CD14-positive monocyte (primary cell): ENCODE measurements around the gene IMMP2L. TPM values are rescaled to one million over a fixed set of nuclear protein-coding genes. Genes with fewer than 3 reads are reported as not detected.

Source experiments
- DNase-seq, 3 donors: peaks; one replicate each; pipeline ENCODE4 v3.0.0-alpha.2; 2011 to 2022
- H2AFZ ChIP-seq: 2 replicates; pipeline ENCODE4 v1.6.0; 2012; ENCODE audit warnings: mild to moderate bottlenecking, low read depth, low read length, inconsistent platforms; ENCODE audit not compliant: insufficient read depth, poor library complexity, severe bottlenecking
- H3K27ac ChIP-seq, 2 donors: 1 replicate in 1 of 2; 2 replicates in 1 of 2; pipeline ENCODE4 v1.5.1; 2012 to 2013; ENCODE audit warnings: low read length in 2 of 2, control low read depth in 1 of 2, inconsistent platforms in 1 of 2, low read depth in 1 of 2, mild to moderate bottlenecking in 1 of 2
- H3K27me3 ChIP-seq, 2 donors: one replicate each; pipeline versions ENCODE4 v1.6.0 to v1.6.1; 2011 to 2013; ENCODE audit warnings: low read length in 2 of 2; ENCODE audit not compliant: control insufficient read depth in 2 of 2, insufficient read depth in 2 of 2
- H3K36me3 ChIP-seq, 2 donors: replicated peaks in 1 of 2; 1 replicate in 1 of 2; 2 replicates in 1 of 2; pipeline versions ENCODE4 v1.5.1 to v1.6.1; 2012 to 2013; ENCODE audit warnings: low read length in 2 of 2, control low read depth in 1 of 2, inconsistent platforms in 1 of 2, mild to moderate bottlenecking in 1 of 2; ENCODE audit not compliant: insufficient read depth in 2 of 2, control insufficient read depth in 1 of 2
- H3K4me1 ChIP-seq, 2 donors: 1 replicate in 1 of 2; 2 replicates in 1 of 2; pipeline versions ENCODE4 v1.5.1 to v1.6.1; 2012 to 2013; ENCODE audit warnings: low read length in 2 of 2, control low read depth in 1 of 2, inconsistent platforms in 1 of 2, mild to moderate bottlenecking in 1 of 2, moderate library complexity in 1 of 2; ENCODE audit not compliant: insufficient read depth in 2 of 2, control insufficient read depth in 1 of 2
- H3K4me2 ChIP-seq: replicated peaks from 2 replicates; pipeline ENCODE3; 2012; ENCODE audit warnings: low read length, moderate library complexity, mild to moderate bottlenecking; ENCODE audit not compliant: poor library complexity, severe bottlenecking; ENCODE audit errors: extremely low read depth
- H3K4me3 ChIP-seq, 3 experiments: fragments of 200-600 bp in 1 of 3; sonication (generic) in 1 of 3; replicated peaks in 1 of 3; 1 replicate in 2 of 3; 2 replicates in 1 of 3; pipeline ENCODE4 v1.5.1; 2011 to 2013; ENCODE audit warnings: low read length in 3 of 3, mild to moderate bottlenecking in 3 of 3, control low read depth in 2 of 3, low read depth in 2 of 3, inconsistent platforms in 1 of 3, moderate library complexity in 1 of 3
- H3K79me2 ChIP-seq: 2 replicates; pipeline ENCODE4 v1.6.0; 2012; ENCODE audit warnings: mild to moderate bottlenecking, control low read depth, inconsistent platforms, low read length, moderate library complexity; ENCODE audit not compliant: insufficient read depth
- H3K9ac ChIP-seq: 2 replicates; pipeline ENCODE4 v1.6.0; 2017; ENCODE audit warnings: low read length, mild to moderate bottlenecking; ENCODE audit not compliant: insufficient read depth, poor library complexity, severe bottlenecking
- H3K9me3 ChIP-seq, 2 donors: replicated peaks in 1 of 2; 1 replicate in 1 of 2; 2 replicates in 1 of 2; pipeline versions ENCODE4 v1.5.1 to v1.6.1; 2012 to 2013; ENCODE audit warnings: low read length in 2 of 2, control low read depth in 1 of 2; ENCODE audit not compliant: control insufficient read depth in 1 of 2, insufficient read depth in 1 of 2
- H4K20me1 ChIP-seq: 2 replicates; pipeline ENCODE4 v1.6.0; 2012; ENCODE audit warnings: mild to moderate bottlenecking, low read length, control low read depth, moderate library complexity; ENCODE audit not compliant: insufficient read depth
- H3K27ac Mint-ChIP-seq, 7 donors: one replicate each; pipeline ENCODE4 v1.8.0; 2020; ENCODE audit warnings: mild to moderate bottlenecking in 7 of 7, mixed read lengths in 7 of 7, moderate library complexity in 6 of 7, inconsistent platforms in 2 of 7
- H3K27me3 Mint-ChIP-seq, 3 donors: one replicate each; pipeline ENCODE4 v1.8.0; 2021 to 2022; ENCODE audit warnings: low read depth in 3 of 3, mild to moderate bottlenecking in 3 of 3, mixed read lengths in 3 of 3, moderate library complexity in 3 of 3, inconsistent platforms in 1 of 3
- H3K36me3 Mint-ChIP-seq, 2 donors: one replicate each; pipeline ENCODE4 v1.8.0; 2020; ENCODE audit warnings: mixed read lengths in 2 of 2, inconsistent platforms in 1 of 2, mild to moderate bottlenecking in 1 of 2
- H3K4me1 Mint-ChIP-seq: one replicate; pipeline ENCODE4 v1.8.0; 2020; ENCODE audit warnings: mild to moderate bottlenecking, mixed read lengths
- H3K4me3 Mint-ChIP-seq, 2 donors: one replicate each; pipeline ENCODE4 v1.8.0; 2020; ENCODE audit warnings: mild to moderate bottlenecking in 2 of 2, mixed read lengths in 2 of 2, moderate library complexity in 1 of 2
- H3K9me3 Mint-ChIP-seq, 7 donors: one replicate each; pipeline ENCODE4 v1.8.0; 2020 to 2022; ENCODE audit warnings: mixed read lengths in 7 of 7, mild to moderate bottlenecking in 6 of 7, moderate library complexity in 6 of 7, inconsistent platforms in 2 of 7
- WGBS: methylation state at CpG from one replicate; pipeline ENCODE4 v1.1.5; 2013; ENCODE audit warnings: missing lambda C conversion rate; ENCODE audit not compliant: insufficient coverage; 5-methylcytosine and 5-hydroxymethylcytosine counted together
- intact Hi-C, 2 donors: fragments of 100-400 bp; cut with micrococcal nuclease; formaldehyde crosslinking; loops; one replicate each; pipeline versions ENCODE4 v1.15.0 to v1.15.1; 2023
- polyA plus RNA-seq, 3 donors: library from polyadenylated mRNA; depleted of rRNA in 1 of 3; unstranded in 2 of 3; stranded (reverse) in 1 of 3; fragments of 300-500 nt in 2 of 3; fragments of >200 nt in 1 of 3; fragmentation: Illumina TruSeq in 2 of 3; gene quantifications; 1 replicate in 2 of 3; 2 replicates in 1 of 3; pipeline ENCODE4 v1.2.3, GENCODE V29; 2012 to 2021
- TF ChIP-seq, protein P1 (sequence below): fragments of 200-600 bp; IDR thresholded peaks from one replicate; pipeline ENCODE4 v1.8.0; 2022; ENCODE audit warnings: antibody characterized with exemption, mild to moderate bottlenecking

Gene IMMP2L
- polyA plus RNA-seq, 3 donors, result 1.9 to 6.4 (median 6.2) TPM

DNA sequence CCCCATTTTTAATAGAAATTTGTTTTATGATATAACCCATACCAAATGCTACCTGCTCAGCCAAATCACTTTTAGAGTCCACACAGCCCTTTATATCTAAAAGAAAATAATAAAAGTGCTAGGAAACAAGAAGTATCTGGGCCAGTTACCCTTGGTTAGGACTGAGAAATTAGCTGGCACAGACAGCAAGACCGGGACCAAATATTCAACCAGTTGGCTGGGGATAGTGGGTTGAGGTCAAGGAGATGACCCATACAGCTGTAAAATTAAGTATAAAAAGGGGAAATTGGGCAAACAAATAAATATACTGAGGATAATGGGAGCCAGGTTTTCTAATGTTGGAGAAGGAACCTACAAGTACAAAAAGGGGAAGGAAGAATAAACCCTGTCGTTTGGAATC lies 174.3 kb downstream of the IMMP2L start:
- Histone ChIP-seq H3K4me2 (no peak overlapping the region), H3K36me3 (no peaks in the 10 kb centered on the region), H3K4me3 (no peak overlapping the region), H3K4me1 (no peaks in the 10 kb centered on the region), H3K27me3 (no peaks in the 10 kb centered on the region), H3K9me3 (peaks cover 0 to 3% of the 10 kb centered on the region in 2 donors), H2AFZ (no peak overlapping the region), H3K27ac (no peak overlapping the region), H3K9ac (no peak overlapping the region), H3K79me2 (no peaks in the 10 kb centered on the region), H4K20me1 (no peaks in the 10 kb centered on the region)
- no peak overlapping the region for H3K4me3 Mint-ChIP-seq
- H3K36me3 Mint-ChIP-seq, result no peaks in the 10 kb centered on the region
- H3K27me3 Mint-ChIP-seq, result no peaks in the 10 kb centered on the region
- DNase-seq, result no peak
- intact Hi-C loops, result no loop called here
- WGBS, result no CpG with 5 or more reads among the region's 2 CpGs
- peaks cover 2 to 13% (median 7%) of the 10 kb centered on the region in 7 donors for H3K9me3 Mint-ChIP-seq
- H3K4me1 Mint-ChIP-seq, result no peaks in the 10 kb centered on the region
- TF ChIP-seq, protein P1, sequence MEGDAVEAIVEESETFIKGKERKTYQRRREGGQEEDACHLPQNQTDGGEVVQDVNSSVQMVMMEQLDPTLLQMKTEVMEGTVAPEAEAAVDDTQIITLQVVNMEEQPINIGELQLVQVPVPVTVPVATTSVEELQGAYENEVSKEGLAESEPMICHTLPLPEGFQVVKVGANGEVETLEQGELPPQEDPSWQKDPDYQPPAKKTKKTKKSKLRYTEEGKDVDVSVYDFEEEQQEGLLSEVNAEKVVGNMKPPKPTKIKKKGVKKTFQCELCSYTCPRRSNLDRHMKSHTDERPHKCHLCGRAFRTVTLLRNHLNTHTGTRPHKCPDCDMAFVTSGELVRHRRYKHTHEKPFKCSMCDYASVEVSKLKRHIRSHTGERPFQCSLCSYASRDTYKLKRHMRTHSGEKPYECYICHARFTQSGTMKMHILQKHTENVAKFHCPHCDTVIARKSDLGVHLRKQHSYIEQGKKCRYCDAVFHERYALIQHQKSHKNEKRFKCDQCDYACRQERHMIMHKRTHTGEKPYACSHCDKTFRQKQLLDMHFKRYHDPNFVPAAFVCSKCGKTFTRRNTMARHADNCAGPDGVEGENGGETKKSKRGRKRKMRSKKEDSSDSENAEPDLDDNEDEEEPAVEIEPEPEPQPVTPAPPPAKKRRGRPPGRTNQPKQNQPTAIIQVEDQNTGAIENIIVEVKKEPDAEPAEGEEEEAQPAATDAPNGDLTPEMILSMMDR, result no peak
- H3K27ac Mint-ChIP-seq, result no peak overlapping the region

DNA sequence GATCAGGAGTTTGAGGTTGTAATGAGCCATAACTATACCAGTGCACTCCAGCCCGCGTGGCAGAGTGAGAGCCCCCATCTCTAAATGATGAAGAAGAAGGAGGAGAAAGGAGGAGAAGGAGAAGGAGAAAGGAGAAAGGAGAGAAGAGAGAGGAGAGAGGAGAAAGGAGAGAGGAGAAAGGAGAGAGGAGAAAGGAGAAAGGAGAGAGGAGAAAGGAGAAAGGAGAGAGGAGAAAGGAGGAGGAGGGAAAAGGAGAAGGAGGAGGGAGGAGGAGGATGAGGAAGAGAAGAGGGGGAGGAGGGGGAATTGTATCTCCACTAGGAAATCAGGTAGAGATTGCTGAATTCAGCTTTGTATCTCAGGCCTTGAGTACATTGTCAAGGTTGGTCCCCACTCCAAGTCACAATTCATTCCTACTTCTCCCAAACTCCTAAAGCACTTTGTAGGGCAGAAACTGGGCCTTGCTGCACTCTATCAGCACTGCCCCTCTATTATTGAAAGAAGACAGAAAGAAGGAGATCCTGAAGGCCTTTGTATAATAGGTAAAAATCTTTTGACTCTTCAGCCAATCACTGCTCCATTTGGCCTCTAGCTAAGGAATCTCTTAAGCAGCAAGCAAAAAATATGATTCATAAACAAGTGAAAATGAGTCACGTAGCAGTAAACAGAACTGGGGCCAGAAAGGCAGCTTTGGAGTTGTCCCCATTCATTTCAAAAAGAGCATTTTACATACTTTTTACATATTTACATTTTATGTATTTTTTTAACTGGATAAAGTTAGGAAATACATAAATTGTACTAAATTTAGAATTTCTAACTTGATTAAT lies 178.0 kb downstream of the IMMP2L start:
- H3K4me3 Mint-ChIP-seq, result no peak overlapping the region
- H3K4me1 Mint-ChIP-seq, result no peaks in the 10 kb centered on the region
- H3K4me2 ChIP-seq, result no peak overlapping the region
- DNase-seq, result no peak
- H3K4me1 ChIP-seq, result no peaks in the 10 kb centered on the region
- no peak overlapping the region for H3K4me3 ChIP-seq
- no peaks in the 10 kb centered on the region for H3K79me2 ChIP-seq
- TF ChIP-seq, protein P1, result no peak
- no peaks in the 10 kb centered on the region for H3K9me3 ChIP-seq
- H3K27ac ChIP-seq, result no peak overlapping the region
- no peaks in the 10 kb centered on the region for H3K36me3 ChIP-seq
- peaks cover 0 to 11% (median 4%) of the 10 kb centered on the region in 7 donors for H3K9me3 Mint-ChIP-seq
- H4K20me1 ChIP-seq, result no peaks in the 10 kb centered on the region
- no peaks in the 10 kb centered on the region for H3K27me3 Mint-ChIP-seq
- no peak overlapping the region for H3K9ac ChIP-seq
- no peaks in the 10 kb centered on the region for H3K27me3 ChIP-seq
- no CpG with 5 or more reads among the region's 3 CpGs for WGBS
- intact Hi-C loops, result no loop called here
- H3K36me3 Mint-ChIP-seq, result no peaks in the 10 kb centered on the region
- H2AFZ ChIP-seq, result no peak overlapping the region
- H3K27ac Mint-ChIP-seq, result peak overlapping the region in 1 of 7 donors; percentile 18
